SK-N-MC (cell line): ENCODE measurements around the gene SCN9A.

Experiments used
- EZH2 ChIP-seq: fragments of 200-600 bp; sonication (generic); IDR thresholded peaks from one replicate; pipeline ENCODE4 v1.6.1; 2017; ENCODE audit warnings: antibody characterized with exemption
- FOXP2 ChIP-seq: optimal IDR thresholded peaks from 2 replicates; pipeline ENCODE3; 2011; ENCODE audit warnings: mild to moderate bottlenecking, moderate library complexity; ENCODE audit not compliant: insufficient read depth; ENCODE audit errors: extremely low read length, control extremely low read depth
- POLR2AphosphoS5 ChIP-seq: IDR thresholded peaks from 2 replicates; pipeline ENCODE4 v1.6.1; 2012; ENCODE audit warnings: mild to moderate bottlenecking, low read depth, low read length, borderline replicate concordance

DNA sequence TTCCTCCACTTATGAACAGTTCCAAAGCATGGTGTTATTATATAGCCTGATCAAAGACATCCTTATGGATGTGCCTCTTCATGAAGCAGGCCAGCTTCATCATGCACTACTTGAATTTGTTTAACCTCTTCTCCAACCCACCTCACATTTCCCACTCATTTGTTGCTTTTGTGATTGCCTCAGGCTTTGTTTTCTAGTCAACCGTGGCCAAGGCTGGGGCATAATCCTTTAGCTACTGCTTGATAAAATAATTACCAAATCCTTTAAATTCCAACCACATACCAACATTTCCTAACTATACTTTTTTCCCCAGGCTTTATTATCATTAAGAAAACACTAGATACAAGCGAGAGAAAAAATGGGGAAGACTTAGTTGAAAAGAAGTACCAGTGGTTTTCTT lies 208.3 kb downstream of the SCN9A start:
- TF ChIP-seq POLR2AphosphoS5 (no peak), FOXP2 (peak; percentile 17), EZH2 (no peak)
